Dedifferentiated amniotic fluid mesenchymal stem cell (primary cell): Measurements from ENCODE around the gene FOXJ3.

Experiments
- DNase-seq: peaks from one replicate; pipeline ENCODE4 v3.0.0-alpha.2; 2016; ENCODE audit errors: extremely low spot score

FOXJ3 gene

DNA sequence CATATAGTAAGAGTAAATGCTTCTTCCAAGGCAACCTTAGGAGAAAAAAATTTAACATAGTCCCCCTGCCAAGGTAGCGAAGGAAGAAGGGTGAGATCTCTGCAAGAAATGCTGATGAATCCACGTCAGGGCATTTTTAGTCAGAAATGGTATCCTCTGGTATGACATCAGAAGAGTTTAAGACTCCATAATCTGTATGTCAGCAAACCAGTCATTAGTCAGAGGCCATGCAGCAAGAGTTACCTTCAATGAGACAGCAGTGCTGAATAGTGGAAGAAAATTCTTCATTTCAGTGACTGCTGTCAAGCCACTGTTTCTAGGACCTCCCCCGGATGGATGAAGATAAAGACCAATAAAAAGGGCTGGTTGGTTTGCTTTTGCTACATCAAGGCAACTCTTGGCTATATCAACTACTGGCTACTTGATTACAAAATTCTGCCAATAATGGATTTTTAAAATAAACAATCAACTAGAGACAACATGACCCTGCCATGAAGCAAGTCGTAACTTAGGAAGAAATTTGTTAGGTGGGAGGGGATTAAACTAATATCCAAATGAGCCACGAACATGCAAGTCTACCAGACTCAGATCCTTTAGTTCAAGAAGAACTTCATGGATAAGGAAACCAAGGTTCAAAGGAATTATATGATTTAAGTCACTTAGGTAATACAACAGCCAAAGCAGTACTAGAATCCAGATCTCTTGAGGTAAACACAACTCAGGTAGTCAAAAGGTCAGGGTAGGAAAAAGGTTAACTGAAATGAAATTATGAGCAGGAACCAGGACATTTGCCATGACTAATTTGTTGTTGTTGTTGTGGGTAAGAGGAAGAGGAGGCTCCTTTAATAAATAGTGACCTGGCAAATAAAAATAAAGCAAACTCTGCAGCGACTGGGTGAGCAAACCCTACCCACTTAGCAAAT is 144.8 kb downstream of the FOXJ3 start:
- no peak for DNase-seq

DNA sequence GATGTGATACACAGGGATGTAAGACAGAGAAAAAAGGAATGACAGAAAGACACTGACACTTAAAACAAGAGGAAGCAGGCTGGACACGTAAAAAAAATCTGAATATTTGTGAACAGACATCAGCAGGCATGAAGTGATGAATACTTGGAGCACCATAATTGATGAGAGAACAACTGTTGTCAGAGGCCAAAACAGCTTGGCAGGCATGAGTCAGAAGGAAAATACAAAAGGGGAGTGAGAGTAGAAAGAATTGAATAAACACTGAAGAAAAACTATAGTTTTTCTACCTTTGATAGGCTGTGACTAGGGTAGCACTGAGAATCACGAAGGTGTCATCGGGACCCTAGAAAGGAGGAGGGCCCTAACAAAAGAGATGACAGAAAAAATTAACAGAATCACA is 148.9 kb downstream of the FOXJ3 start:
- peak; percentile 47 for DNase-seq

GRCh38 chr1:42184616-42185015 is 150.4 kb downstream of the FOXJ3 start:
- no peak for DNase-seq

- no peak for DNase-seq
Measured at GRCh38 chr1:42183957-42184268, 151.1 kb downstream of the FOXJ3 start.

GRCh38 chr1:42183210-42183956 is 151.7 kb downstream of the FOXJ3 start:
- no peak for DNase-seq

GRCh38 chr1:42181687-42182086 is 153.3 kb downstream of the FOXJ3 start:
- DNase-seq, result no peak

DNA sequence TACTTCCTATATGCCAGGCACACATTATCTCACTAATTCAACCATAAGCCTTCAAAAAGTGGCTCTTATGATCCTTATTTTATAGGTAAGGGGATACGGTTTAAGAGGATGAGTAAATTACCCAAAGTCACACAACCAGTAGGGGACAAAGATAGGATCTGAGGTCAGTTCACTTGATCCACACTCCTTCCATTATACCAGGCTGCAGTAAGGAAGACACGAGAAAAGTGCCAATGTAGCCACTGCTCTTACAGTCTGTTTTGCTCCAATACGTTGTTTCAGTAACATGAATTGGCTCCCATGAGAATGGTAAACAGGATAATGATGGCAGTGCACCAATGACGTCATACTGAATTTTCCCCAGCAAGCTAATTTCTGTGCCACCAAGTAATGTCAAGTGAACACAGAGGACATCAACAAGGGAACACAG is 155.1 kb downstream of the FOXJ3 start:
- no peak for DNase-seq

GRCh38 chr1:42179275-42179674 is 155.8 kb downstream of the FOXJ3 start:
- peak; percentile 47 for DNase-seq

GRCh38 chr1:42178249-42178648 is 156.8 kb downstream of the FOXJ3 start:
- no peak for DNase-seq

DNA sequence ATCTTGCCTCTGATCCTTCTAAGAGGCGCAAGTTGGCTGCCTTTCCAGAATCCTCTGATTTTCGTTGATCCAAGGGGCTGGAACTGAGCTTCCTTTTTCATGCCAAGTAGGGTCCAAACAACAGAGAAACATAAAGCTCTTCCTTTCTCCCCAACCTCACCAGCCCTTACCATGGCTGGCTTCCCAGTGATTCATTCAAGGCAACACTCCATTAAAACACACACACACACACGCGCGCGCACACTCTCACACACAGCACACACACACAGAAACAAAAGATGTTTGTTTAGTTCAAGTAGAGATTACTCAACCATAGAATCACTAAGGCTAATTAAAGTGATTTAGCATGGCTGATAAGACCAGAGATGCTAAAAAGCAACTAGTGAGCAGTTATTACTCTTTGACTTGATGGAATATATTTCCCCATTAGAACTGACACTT is 157.5 kb downstream of the FOXJ3 start:
- peak; percentile 52 for DNase-seq

- no peak for DNase-seq
Measured at GRCh38 chr1:42176902-42177519, 158.0 kb downstream of the FOXJ3 start.

DNA sequence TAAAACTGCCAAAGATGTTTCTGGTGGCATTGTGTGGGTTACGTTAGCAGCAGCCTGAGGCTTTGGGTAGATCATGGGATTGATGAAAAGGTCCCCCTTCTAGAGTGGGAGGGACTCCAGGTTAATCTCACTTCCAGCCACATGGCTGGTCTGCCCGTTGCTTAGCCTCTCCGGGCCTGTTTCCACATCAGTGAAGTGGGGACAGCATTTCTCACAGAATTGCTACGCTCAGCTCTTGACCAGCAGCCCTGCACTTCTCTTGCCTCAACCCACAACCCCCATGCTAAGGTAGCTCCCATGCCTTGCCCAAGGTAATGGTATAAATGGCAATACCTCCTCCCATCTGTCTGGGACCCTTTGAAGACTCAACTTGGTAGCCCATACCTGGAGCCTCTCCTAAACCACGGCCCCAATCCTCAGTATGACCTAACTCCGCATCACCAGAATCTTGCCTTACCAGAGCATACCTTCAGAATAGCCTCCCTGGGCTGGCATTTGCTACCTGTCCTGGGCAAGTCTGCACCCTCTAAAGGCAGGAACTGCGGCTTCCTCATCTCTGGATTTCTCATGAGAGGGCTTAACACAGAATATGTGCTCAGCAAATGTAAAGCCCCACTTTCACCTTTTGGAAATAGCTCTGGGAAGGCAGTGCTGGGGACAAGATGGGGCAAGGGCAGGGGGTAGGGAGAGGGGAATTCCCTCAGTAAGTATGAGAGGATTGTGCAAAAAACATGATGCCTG is 159.6 kb downstream of the FOXJ3 start:
- no peak for DNase-seq

DNA sequence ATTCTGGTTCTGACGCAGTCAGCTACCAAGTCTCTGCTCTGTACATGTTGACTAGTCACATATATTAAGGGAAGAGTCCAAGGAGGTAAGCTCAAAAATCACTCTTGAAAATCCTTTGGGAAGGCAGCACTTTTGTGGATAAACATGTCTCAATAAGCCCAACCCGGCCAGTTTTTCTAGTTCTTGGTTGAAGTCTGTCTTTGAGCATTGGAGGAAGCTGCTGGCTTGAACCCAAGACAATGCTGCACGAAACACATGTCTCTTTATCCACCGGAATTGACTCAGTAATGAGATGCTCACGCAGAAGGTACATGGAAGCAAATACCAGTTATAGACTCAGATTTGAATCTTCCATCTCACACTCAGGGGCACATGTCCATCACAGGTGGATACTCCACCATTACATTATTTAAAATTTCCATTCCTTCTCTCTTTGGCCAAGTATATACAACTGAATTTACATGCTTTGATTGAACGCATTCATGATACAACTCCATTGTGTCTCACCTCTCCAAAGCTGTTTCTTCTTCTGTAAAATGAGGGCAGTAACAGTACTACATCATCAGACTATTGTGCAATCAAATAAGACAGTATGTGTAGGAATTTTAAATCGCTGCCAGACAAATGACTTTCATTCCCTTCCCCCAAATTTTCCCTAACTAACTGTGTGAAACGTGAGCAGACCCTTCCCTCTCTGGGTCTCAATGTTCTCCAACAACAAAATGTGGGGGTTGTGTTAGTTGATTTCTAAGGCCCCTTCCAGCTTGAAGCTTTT is 160.9 kb downstream of the FOXJ3 start:
- no peak for DNase-seq

DNA sequence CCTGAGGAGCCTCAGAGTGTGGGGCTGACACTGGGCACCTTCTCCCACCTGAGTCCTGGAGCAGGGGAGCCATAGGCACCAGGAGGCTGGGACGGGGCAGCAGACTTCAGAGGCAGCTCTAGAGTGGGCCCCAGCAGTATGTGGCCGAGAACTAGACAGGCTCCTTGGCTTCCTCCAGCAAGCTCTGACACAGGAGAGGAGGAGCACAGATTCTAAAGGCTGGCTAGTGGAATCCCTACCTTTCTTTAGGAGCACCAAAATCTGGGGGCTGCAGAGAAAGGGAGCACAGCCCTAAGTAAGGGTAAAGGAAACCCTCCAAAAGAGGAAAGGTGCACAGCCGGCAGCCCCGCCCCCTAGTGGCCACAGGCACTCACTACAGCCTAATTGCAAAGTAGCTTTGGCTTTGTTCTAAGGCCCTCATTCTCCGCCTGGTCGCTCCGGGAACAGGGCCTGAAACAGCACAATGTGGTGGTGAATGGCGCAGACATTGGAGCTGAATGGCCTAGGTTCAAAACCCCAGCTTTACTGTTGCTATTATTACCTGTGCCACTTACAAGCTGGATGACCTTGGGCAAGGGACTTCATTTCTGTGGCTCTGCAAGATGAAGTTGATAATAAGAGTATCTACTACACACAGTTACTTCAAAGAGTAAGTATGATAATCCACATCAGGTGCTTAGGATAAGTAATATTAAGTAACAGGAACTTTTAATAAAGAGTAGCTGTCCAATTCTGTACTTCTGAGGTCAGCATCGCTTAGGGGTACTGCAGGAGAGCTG is 161.7 kb downstream of the FOXJ3 start:
- DNase-seq, result no peak

DNA sequence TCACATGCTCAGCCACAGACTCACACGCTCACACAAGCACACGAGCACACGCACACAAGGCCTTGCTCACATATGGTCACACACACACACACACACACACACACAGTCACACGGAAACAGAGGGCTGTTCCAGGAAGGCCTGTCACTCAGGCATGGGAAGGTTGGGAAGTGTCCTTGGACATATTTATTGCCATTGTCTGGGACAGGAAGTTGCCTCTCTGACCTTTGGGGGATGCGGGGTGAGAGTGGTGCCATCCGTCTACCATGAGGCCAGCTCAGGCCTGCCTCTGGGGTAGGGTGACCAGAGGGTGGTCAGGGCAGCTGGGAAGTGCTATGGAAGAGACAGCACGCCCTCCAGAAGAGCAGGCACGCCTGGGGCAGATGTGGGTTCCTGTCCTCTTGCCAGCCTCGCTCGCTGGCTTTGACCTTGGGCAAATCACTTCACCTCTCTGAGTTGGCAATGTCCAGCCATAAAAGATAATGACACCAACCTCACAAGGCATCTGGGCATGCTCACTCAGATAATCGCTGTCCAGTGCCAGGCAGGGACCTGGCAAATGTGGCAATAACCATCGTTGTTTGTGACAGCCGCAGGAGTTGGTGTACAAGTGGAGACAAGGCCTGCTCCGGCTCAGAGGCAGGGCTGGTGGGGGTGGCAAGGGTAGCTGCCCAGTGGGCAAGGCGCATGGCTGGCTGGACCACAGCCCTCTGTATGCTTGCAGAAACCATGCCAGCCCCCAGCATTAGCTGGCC is 162.5 kb downstream of the FOXJ3 start:
- DNase-seq, result no peak

GRCh38 chr1:42171679-42172266 is 163.3 kb downstream of the FOXJ3 start:
- no peak for DNase-seq

- DNase-seq, result no peak
Measured at GRCh38 chr1:42170779-42171621, 164.0 kb downstream of the FOXJ3 start.

DNA sequence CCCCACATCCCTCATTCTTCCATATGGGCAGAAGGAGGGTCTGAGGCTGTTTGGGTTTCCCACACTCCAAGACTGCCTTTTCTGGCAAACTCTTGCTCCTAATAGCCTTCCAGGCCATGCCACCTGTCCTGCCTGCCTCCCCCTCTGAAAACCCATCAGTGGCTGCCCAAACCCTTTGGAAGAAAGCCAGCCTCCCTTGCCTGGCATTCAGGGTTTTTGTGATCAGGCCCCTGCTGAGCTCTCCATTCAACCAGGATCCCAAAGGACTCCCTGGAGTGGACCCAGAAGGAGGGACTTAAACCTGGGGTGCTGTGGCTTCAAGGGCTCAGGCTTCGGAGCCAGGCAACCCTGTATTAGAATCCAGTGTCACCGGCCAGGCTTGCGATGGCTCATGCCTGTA is 166.3 kb downstream of the FOXJ3 start:
- no peak for DNase-seq

GRCh38 chr1:42168391-42168670 is 166.7 kb downstream of the FOXJ3 start:
- DNase-seq, result no peak
